ENCODE measurements around the gene TMEM115. TPM values are rescaled to one million over a fixed set of nuclear protein-coding genes. Genes with fewer than 3 reads are reported as not detected.

Gene TMEM115
- total and polyA plus RNA-seq, 4 donors: 29.0 to 44.8 (median 35.9) TPM

DNA sequence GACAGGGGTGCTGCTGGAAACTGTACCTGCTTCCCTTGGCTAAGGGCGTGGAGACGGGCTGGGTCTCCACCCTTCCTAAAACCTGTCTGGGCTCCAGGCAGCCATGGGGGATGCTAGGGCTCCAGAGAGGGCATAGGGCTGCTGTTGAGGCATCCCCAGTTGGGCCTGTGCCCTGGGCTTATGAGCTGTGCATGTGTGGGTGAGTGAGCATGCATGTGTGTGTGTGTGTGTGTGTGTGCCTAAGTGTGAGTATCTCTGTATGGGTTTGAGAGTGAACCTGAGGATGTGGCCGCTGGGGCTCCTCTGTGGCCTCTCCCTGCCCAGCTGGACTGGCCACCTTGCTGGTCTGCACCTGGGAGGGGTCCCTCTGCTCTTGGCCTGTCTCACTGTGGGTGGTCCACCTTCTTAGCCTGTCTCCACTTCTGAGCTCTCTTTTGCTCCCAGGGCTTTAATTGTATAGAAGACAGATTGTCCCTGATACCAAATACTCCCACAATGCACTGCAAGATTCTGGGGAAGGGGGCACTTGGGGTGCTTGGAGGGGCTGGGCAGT lies 11.9 kb upstream of the TMEM115 start:
- ATAC-seq (ENCODE audit: insufficient read depth, low FRiP score) (no peak), DNase-seq (peak in 1 of 3 donors; percentile 49)
- WGBS, 2 donors: 86 to 94% methylated on average over 3 of the region's 3 CpGs
- peaks cover 0 to 6% (median 0%) of the 10 kb centered on the region in 4 donors for H3K36me3 ChIP-seq (ENCODE audit: control insufficient read depth in 4 of 4, insufficient read depth in 4 of 4, low read length in 4 of 4)
- peaks cover 0 to 8% (median 0%) of the 10 kb centered on the region in 5 donors for H3K4me1 ChIP-seq (ENCODE audit: control insufficient read depth in 5 of 5, insufficient read depth in 5 of 5, low read length in 5 of 5)
- no peak overlapping the region for H3K4me3 ChIP-seq
- H3K9me3 ChIP-seq (ENCODE audit: control insufficient read depth in 4 of 4, insufficient read depth in 3 of 4, low read length in 3 of 4): no peaks in the 10 kb centered on the region
- no peak overlapping the region for H3K9ac ChIP-seq (ENCODE audit: insufficient read depth in 1 of 2, low read length in 2 of 2)
- TF ChIP-seq, protein P1, sequence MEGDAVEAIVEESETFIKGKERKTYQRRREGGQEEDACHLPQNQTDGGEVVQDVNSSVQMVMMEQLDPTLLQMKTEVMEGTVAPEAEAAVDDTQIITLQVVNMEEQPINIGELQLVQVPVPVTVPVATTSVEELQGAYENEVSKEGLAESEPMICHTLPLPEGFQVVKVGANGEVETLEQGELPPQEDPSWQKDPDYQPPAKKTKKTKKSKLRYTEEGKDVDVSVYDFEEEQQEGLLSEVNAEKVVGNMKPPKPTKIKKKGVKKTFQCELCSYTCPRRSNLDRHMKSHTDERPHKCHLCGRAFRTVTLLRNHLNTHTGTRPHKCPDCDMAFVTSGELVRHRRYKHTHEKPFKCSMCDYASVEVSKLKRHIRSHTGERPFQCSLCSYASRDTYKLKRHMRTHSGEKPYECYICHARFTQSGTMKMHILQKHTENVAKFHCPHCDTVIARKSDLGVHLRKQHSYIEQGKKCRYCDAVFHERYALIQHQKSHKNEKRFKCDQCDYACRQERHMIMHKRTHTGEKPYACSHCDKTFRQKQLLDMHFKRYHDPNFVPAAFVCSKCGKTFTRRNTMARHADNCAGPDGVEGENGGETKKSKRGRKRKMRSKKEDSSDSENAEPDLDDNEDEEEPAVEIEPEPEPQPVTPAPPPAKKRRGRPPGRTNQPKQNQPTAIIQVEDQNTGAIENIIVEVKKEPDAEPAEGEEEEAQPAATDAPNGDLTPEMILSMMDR (IDR thresholded peaks at IDR 0.05; ENCODE audit: control extremely low read depth, extremely low read depth): no peak
- no peaks in the 10 kb centered on the region for H3K27me3 ChIP-seq (ENCODE audit: control insufficient read depth in 3 of 3, insufficient read depth in 3 of 3, low read length in 2 of 3)
- no peak overlapping the region for H3K27ac ChIP-seq (ENCODE audit: low read depth in 1 of 2, low read length in 1 of 2)

DNA sequence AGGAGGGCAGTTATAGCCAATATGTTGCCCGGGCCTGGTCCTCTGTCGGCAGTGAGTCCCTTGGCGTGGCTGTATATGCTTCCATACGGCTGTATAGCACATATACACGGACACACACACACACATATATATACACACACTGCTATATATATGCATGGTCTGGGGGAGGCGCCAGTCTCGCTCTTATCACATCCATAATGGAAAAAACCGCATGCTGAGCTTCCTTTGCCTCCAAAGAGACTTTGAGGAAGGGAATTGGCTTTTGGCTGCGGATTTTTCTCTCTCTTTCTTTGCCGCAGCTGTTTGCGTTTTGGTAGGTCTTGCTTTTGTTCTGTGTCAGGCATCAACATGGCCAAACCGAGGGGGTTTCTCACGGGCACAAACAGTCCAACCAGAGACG lies 11.3 kb upstream of the TMEM115 start:
- no peak overlapping the region for H3K27ac ChIP-seq (ENCODE audit: low read depth in 1 of 2, low read length in 1 of 2)
- TF ChIP-seq, protein P1 (IDR thresholded peaks at IDR 0.05; ENCODE audit: control extremely low read depth, extremely low read depth): no peak
- peak; percentile 58 to 78 (median 73) for DNase-seq
- ATAC-seq (ENCODE audit: insufficient read depth, low FRiP score): no peak
- H3K9ac ChIP-seq (ENCODE audit: insufficient read depth in 1 of 2, low read length in 2 of 2): no peak overlapping the region
- 68 to 69% methylated on average over 14 of the region's 14 CpGs for WGBS, 2 donors
- peaks cover 0 to 8% (median 0%) of the 10 kb centered on the region in 5 donors for H3K4me1 ChIP-seq (ENCODE audit: control insufficient read depth in 5 of 5, insufficient read depth in 5 of 5, low read length in 5 of 5)
- no peaks in the 10 kb centered on the region for H3K9me3 ChIP-seq (ENCODE audit: control insufficient read depth in 4 of 4, insufficient read depth in 3 of 4, low read length in 3 of 4)
- no peak overlapping the region for H3K4me3 ChIP-seq
- no peaks in the 10 kb centered on the region for H3K27me3 ChIP-seq (ENCODE audit: control insufficient read depth in 3 of 3, insufficient read depth in 3 of 3, low read length in 2 of 3)
- peaks cover 0 to 6% (median 0%) of the 10 kb centered on the region in 4 donors for H3K36me3 ChIP-seq (ENCODE audit: control insufficient read depth in 4 of 4, insufficient read depth in 4 of 4, low read length in 4 of 4)

DNA sequence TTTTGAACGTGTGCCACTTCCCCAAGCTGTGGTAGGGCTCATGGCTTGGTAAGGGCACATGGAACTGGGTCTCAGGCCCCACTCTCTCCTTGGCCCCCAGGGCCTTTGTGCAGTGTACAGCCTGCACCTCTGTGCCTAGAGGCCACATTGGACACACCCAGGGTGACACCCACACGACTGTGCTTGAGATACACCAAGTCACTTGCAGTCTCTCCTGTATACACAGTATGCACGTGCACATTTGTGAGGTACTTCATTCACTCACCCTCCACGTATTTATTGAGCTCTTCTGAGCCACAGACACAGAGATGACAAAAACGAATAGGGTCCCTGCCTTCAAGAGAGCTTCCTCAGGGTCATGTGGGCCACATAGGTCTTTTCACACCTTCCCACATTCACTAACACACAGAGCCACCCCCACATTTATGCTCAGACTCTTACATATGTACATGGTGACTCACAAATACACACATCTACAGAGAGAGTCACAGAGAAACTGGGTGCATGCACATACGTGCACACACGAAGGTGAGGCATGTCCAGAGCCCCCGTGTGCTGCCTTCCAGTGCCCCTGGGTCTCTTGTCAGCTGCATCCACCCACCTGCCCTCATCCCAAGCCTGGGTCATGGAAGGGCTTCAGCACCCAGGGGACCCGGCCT lies 9.8 kb upstream of the TMEM115 start:
- Histone ChIP-seq H3K9me3 (ENCODE audit: control insufficient read depth in 4 of 4, insufficient read depth in 3 of 4, low read length in 3 of 4) (no peaks in the 10 kb centered on the region), H3K9ac (ENCODE audit: insufficient read depth in 1 of 2, low read length in 2 of 2) (no peak overlapping the region), H3K4me1 (ENCODE audit: control insufficient read depth in 5 of 5, insufficient read depth in 5 of 5, low read length in 5 of 5) (peaks cover 0 to 14% (median 0%) of the 10 kb centered on the region in 5 donors), H3K27me3 (ENCODE audit: control insufficient read depth in 3 of 3, insufficient read depth in 3 of 3, low read length in 2 of 3) (no peaks in the 10 kb centered on the region), H3K36me3 (ENCODE audit: control insufficient read depth in 4 of 4, insufficient read depth in 4 of 4, low read length in 4 of 4) (peaks cover 0 to 6% (median 0%) of the 10 kb centered on the region in 4 donors), H3K27ac (ENCODE audit: low read depth in 1 of 2, low read length in 1 of 2) (no peak overlapping the region), H3K4me3 (no peak overlapping the region)
- TF ChIP-seq, protein P1 (IDR thresholded peaks at IDR 0.05; ENCODE audit: control extremely low read depth, extremely low read depth): no peak
- DNase-seq (no peak), ATAC-seq (ENCODE audit: insufficient read depth, low FRiP score) (no peak)
- WGBS, 2 donors: 76 to 85% methylated on average over 9 of the region's 9 CpGs
